Aorta (tissue), 5 donors: ENCODE results near the gene VGLL3. TPM values are rescaled to one million over a fixed set of nuclear protein-coding genes. Genes with fewer than 3 reads are reported as not detected.

Experiments
- ATAC-seq: fragments of 200-7000 bp; cut with Tn5 transposase; one replicate; pipeline ENCODE4 v1.9.1; 2022; ENCODE audit warnings: moderate library complexity; ENCODE audit not compliant: low FRiP score
- DNase-seq, 2 donors: peaks; one replicate each; pipeline ENCODE4 v3.0.0-alpha.2; 2020
- H3K27ac ChIP-seq, 2 donors: one replicate each; pipeline ENCODE4 v1.5.1; 2013; ENCODE audit warnings: low read length in 2 of 2, mild to moderate bottlenecking in 2 of 2, moderate library complexity in 2 of 2, control low read depth in 1 of 2, inconsistent platforms in 1 of 2, low read depth in 1 of 2
- H3K27me3 ChIP-seq, 2 donors: one replicate each; pipeline ENCODE4 v1.6.1; 2013; ENCODE audit warnings: control low read depth in 1 of 2, low read length in 1 of 2, mild to moderate bottlenecking in 1 of 2, moderate library complexity in 1 of 2; ENCODE audit not compliant: insufficient read depth in 2 of 2, control insufficient read depth in 1 of 2
- H3K36me3 ChIP-seq, 2 donors: one replicate each; pipeline ENCODE4 v1.6.1; 2013; ENCODE audit warnings: control low read depth in 1 of 2, low read length in 1 of 2, mild to moderate bottlenecking in 1 of 2; ENCODE audit not compliant: insufficient read depth in 2 of 2, control insufficient read depth in 1 of 2
- H3K4me1 ChIP-seq, 2 donors: one replicate each; pipeline ENCODE4 v1.6.1; 2013; ENCODE audit warnings: low read length in 2 of 2, control low read depth in 1 of 2, mild to moderate bottlenecking in 1 of 2, moderate library complexity in 1 of 2; ENCODE audit not compliant: insufficient read depth in 2 of 2, control insufficient read depth in 1 of 2
- H3K4me3 ChIP-seq, 2 donors: one replicate each; pipeline ENCODE4 v1.5.1; 2013; ENCODE audit warnings: low read length in 2 of 2, control low read depth in 1 of 2, mild to moderate bottlenecking in 1 of 2
- H3K9me3 ChIP-seq: one replicate; pipeline ENCODE4 v1.6.1; 2013; ENCODE audit warnings: mild to moderate bottlenecking, low read length; ENCODE audit not compliant: control insufficient read depth
- WGBS, 2 donors: extraction: QIAGEN DNeasy Blood & Tissue Kit; methylation state at CpG; one replicate each; pipeline ENCODE4 v1.1.7; 2013; 5-methylcytosine and 5-hydroxymethylcytosine counted together
- intact Hi-C, 2 donors: fragments of 100-400 bp; cut with DNase I; formaldehyde crosslinking; loops; one replicate each; pipeline versions ENCODE4 v1.14.2 to v1.15.0; 2022
- polyA plus RNA-seq, 2 donors: library from polyadenylated mRNA; stranded (reverse); fragments of 200-250 nt; gene quantifications; one replicate each; pipeline ENCODE4 v1.2.3, GENCODE V29; 2013
- total RNA-seq, 2 donors: library from RNA; stranded (reverse); fragmentation: NEBNext Ultra II Directional; extraction: Animal tissue kit (Norgen Biotek cat#: 25700); gene quantifications; one replicate each; pipeline ENCODE4 v1.2.1, GENCODE V29; 2021
- donor health status: healthy with polysubstance abuse.
- donor health status: Bipolar disorder and iron deficiency.
- donor health status: DM: no; HTN: no; CAD: no.
- donor health status: DM: no; HTN: no; CAD: no.
- donor health status: DM: yes; HTN: yes; CAD: no.

VGLL3 gene
- total and polyA plus RNA-seq, 4 donors: 10.8 to 155 (median 30.5) TPM

DNA sequence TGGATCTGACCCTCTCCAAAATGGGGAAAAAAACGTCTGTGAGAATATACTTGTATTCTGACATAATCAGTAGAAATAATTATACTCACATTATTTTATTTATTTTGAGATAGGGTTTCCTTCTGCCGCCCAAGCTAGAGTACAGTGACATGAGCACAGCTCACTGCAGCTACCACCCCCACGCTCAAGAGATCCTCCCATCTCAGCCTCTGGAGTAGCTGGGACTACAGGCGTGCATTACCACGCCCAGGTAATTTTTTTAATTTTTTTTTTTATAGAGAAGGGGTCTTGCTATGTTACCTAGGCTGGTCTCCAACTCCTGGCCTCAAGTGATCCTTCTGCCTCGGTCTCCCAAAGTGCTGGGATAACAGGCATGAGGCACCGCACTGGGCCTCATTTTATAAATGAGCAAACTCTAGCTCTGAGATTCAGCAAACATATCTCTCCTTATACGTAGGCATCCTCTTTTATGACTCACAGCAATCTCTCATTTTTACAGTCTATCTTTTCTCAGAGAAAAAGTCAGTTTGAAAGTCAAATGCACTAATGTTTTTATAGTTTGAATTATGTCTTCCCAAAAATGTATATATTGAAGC, 989 bp upstream of the VGLL3 start:
- Histone ChIP-seq H3K4me3 (peak overlapping the region; percentile 80 to 89), H3K27ac (no peak overlapping the region), H3K9me3 (no peaks in the 10 kb centered on the region), H3K4me1 (peaks cover 1 to 3% of the 10 kb centered on the region in 2 donors), H3K36me3 (no peaks in the 10 kb centered on the region), H3K27me3 (no peaks in the 10 kb centered on the region)
- WGBS, 2 donors: 42 to 46% methylated on average over 8 of the region's 8 CpGs
- DNase-seq: no peak
- ATAC-seq: no peak
- intact Hi-C loops: loop anchor here (2.0 to 5.0 kb wide), 3 partner anchors 89 to 200 kb away; no protein-coding TSS in a partner anchor

- Histone ChIP-seq H3K9me3 (no peaks in the 10 kb centered on the region), H3K4me1 (peaks cover 1 to 3% of the 10 kb centered on the region in 2 donors), H3K27ac (peak overlapping the region in 1 of 2 donors; percentile 78), H3K27me3 (no peaks in the 10 kb centered on the region), H3K4me3 (peak overlapping the region; percentile 80 to 89), H3K36me3 (no peaks in the 10 kb centered on the region)
- ATAC-seq (no peak), DNase-seq (no peak)
- WGBS, 2 donors: 1 to 3% methylated on average over 7 of the region's 7 CpGs
- intact Hi-C loops: loop anchor here (5.0 kb wide), 2 partner anchors 96 to 199 kb away; no protein-coding TSS in a partner anchor
Measured at GRCh38 chr3:86991482-86991815, 500 bp upstream of the VGLL3 start.

GRCh38 chr3:86990012-86990733, 776 bp downstream of the VGLL3 start:
- peaks cover 1 to 6% of the 10 kb centered on the region in 2 donors for H3K4me1 ChIP-seq
- H3K4me3 ChIP-seq: peak overlapping the region; percentile 80 to 89
- H3K27ac ChIP-seq: peak overlapping the region; percentile 70 to 87
- ATAC-seq: peak; percentile 27
- intact Hi-C loops: loop anchor here (5.0 kb wide), 2 partner anchors 97 to 198 kb away; no protein-coding TSS in a partner anchor
- no peaks in the 10 kb centered on the region for H3K9me3 ChIP-seq
- WGBS, 2 donors: 2 to 4% methylated on average over 29 of the region's 29 CpGs
- DNase-seq: peak; percentile 64 to 82
- no peaks in the 10 kb centered on the region for H3K36me3 ChIP-seq
- H3K27me3 ChIP-seq: no peaks in the 10 kb centered on the region

GRCh38 chr3:86989611-86990010, 1.3 kb downstream of the VGLL3 start:
- peaks cover 1 to 8% of the 10 kb centered on the region in 2 donors for H3K4me1 ChIP-seq
- H3K27ac ChIP-seq: peak overlapping the region; percentile 70 to 87
- intact Hi-C loops: loop anchor here (5.0 kb wide), 3 partner anchors 52 to 197 kb away; no protein-coding TSS in a partner anchor
- no peak for DNase-seq
- no peaks in the 10 kb centered on the region for H3K36me3 ChIP-seq
- no peak for ATAC-seq
- no peaks in the 10 kb centered on the region for H3K9me3 ChIP-seq
- no peaks in the 10 kb centered on the region for H3K27me3 ChIP-seq
- 8 to 9% methylated on average over 7 of the region's 7 CpGs for WGBS, 2 donors
- peak overlapping the region; percentile 80 to 89 for H3K4me3 ChIP-seq

DNA sequence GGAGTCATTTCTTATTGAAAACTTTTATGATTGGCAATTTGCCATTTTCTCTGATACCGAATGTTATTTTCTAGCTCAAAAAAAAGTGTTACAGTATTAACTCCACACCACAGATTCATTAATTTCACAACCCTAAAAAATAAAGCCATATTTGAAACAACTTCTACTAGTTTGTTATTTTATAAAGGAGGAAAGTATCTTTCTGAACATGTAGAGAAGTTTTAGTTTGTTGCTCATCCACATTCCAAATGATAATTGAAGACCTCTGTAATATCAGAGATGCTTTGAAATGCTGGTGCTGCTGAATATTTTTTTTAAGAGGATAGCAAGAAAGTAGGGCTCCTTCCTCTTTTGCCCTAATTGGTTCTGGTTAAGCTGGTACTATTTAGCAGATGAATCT, 1.9 kb downstream of the VGLL3 start:
- Histone ChIP-seq H3K27ac (peak overlapping the region in 1 of 2 donors; percentile 70), H3K9me3 (no peaks in the 10 kb centered on the region), H3K27me3 (no peaks in the 10 kb centered on the region), H3K36me3 (no peaks in the 10 kb centered on the region), H3K4me1 (peaks cover 1 to 8% of the 10 kb centered on the region in 2 donors), H3K4me3 (peak overlapping the region; percentile 80 to 89)
- no peak for DNase-seq
- intact Hi-C loops: loop anchor here in 1 of 2 donors (5.0 kb wide), 1 partner anchor 52 kb away; no protein-coding TSS in a partner anchor
- no peak for ATAC-seq
- 7 to 9% methylated on average over 1 of the region's 1 CpG for WGBS, 2 donors

- Histone ChIP-seq H3K27me3 (no peaks in the 10 kb centered on the region), H3K4me1 (peaks cover 1 to 11% of the 10 kb centered on the region in 2 donors), H3K9me3 (no peaks in the 10 kb centered on the region), H3K4me3 (no peak overlapping the region), H3K36me3 (no peaks in the 10 kb centered on the region), H3K27ac (no peak overlapping the region)
- DNase-seq: no peak
- ATAC-seq: no peak
- WGBS, 2 donors: 6 to 7% methylated on average over 4 of the region's 4 CpGs
- intact Hi-C loops: loop anchor here in 1 of 2 donors (5.0 kb wide), 1 partner anchor 51 kb away; no protein-coding TSS in a partner anchor
Measured at GRCh38 chr3:86988235-86988634, 2.7 kb downstream of the VGLL3 start.

- Histone ChIP-seq H3K27ac (peak overlapping the region in 1 of 2 donors; percentile 76), H3K27me3 (no peaks in the 10 kb centered on the region), H3K4me3 (peak overlapping the region; percentile 4 to 48), H3K9me3 (no peaks in the 10 kb centered on the region), H3K36me3 (no peaks in the 10 kb centered on the region), H3K4me1 (peaks cover 1 to 12% of the 10 kb centered on the region in 2 donors)
- intact Hi-C loops: loop anchor here in 1 of 2 donors (5.0 kb wide), 1 partner anchor 50 kb away; no protein-coding TSS in a partner anchor
- no peak for ATAC-seq
- no peak for DNase-seq
- 50 to 58% methylated on average over 1 of the region's 1 CpG for WGBS, 2 donors
Measured at GRCh38 chr3:86987421-86987715, 3.6 kb downstream of the VGLL3 start.

GRCh38 chr3:86986671-86987420, 4.1 kb downstream of the VGLL3 start:
- Histone ChIP-seq H3K27ac (peak overlapping the region in 1 of 2 donors; percentile 76), H3K36me3 (no peaks in the 10 kb centered on the region), H3K4me1 (peaks cover 1 to 12% of the 10 kb centered on the region in 2 donors), H3K9me3 (no peaks in the 10 kb centered on the region), H3K27me3 (no peaks in the 10 kb centered on the region), H3K4me3 (peak overlapping the region; percentile 4 to 48)
- intact Hi-C loops: loop anchor here in 1 of 2 donors (5.0 kb wide), 1 partner anchor 50 kb away; no protein-coding TSS in a partner anchor
- DNase-seq (no peak), ATAC-seq (no peak)
- 14 to 18% methylated on average over 6 of the region's 6 CpGs for WGBS, 2 donors
